Keratinocyte (primary cell): ENCODE results near the gene PTPMT1. TPM values are rescaled to one million over a fixed set of nuclear protein-coding genes. Genes with fewer than 3 reads are reported as not detected.
"Not testable (repeated sequence)": the region's sequence is repeated elsewhere in the genome, so short reads cannot be mapped to it uniquely, and the experiment has no call there.

Experiments used
- DNase-seq: peaks from one replicate; pipeline ENCODE4 v3.0.0-alpha.2; 2011; ENCODE audit warnings: low read depth, missing footprints, low spot score
- FAIRE-seq: peaks from 2 replicates; lab custom pipeline; 2011; peaks lifted over from hg19 to GRCh38; lab: Jason Lieb, UNC
- H2AFZ ChIP-seq: 2 replicates; pipeline ENCODE4 v1.6.0; 2012; ENCODE audit warnings: low read length, control low read depth, inconsistent platforms; ENCODE audit not compliant: control insufficient read depth
- H3K27ac ChIP-seq: 2 replicates; pipeline ENCODE4 v1.5.1; 2011; ENCODE audit warnings: low read length; ENCODE audit not compliant: control insufficient read depth, insufficient read depth
- H3K27me3 ChIP-seq: 3 replicates; pipeline ENCODE4 v1.6.0; 2011; ENCODE audit warnings: low read length; ENCODE audit not compliant: control insufficient read depth, insufficient read depth; ENCODE audit errors: extremely low read depth
- H3K36me3 ChIP-seq, 2 experiments: 2 replicates in 1 of 2; 3 replicates in 1 of 2; pipeline ENCODE4 v1.5.1; 2011; ENCODE audit warnings: low read length in 2 of 2, mild to moderate bottlenecking in 1 of 2; ENCODE audit not compliant: control insufficient read depth in 2 of 2, insufficient read depth in 2 of 2; ENCODE audit errors: extremely low read depth in 1 of 2
- H3K4me1 ChIP-seq: 3 replicates; pipeline ENCODE4 v1.5.1; 2011; ENCODE audit warnings: low read length; ENCODE audit not compliant: control insufficient read depth, insufficient read depth; ENCODE audit errors: extremely low read depth
- H3K4me2 ChIP-seq: 3 replicates; pipeline ENCODE4 v1.6.0; 2011; ENCODE audit warnings: low read depth, low read length; ENCODE audit not compliant: control insufficient read depth, insufficient read depth; ENCODE audit errors: extremely low read depth
- H3K4me3 ChIP-seq, 3 experiments: fragments of 200-600 bp in 1 of 3; sonication (generic) in 1 of 3; 2 replicates in 2 of 3; 3 replicates in 1 of 3; pipeline ENCODE4 v1.5.1; 2011 to 2016; ENCODE audit warnings: low read length in 3 of 3, mild to moderate bottlenecking in 3 of 3, control low read depth in 2 of 3, inconsistent platforms in 1 of 3, low read depth in 1 of 3, mixed read lengths in 1 of 3, mixed run types in 1 of 3, moderate library complexity in 1 of 3; ENCODE audit not compliant: control insufficient read depth in 2 of 3, insufficient read depth in 2 of 3; ENCODE audit errors: extremely low read depth in 1 of 3
- H3K79me2 ChIP-seq: 2 replicates; pipeline ENCODE4 v1.6.0; 2012; ENCODE audit warnings: low read length; ENCODE audit not compliant: control insufficient read depth, insufficient read depth
- H3K9ac ChIP-seq: 3 replicates; pipeline ENCODE4 v1.6.0; 2011; ENCODE audit warnings: low read length; ENCODE audit not compliant: control insufficient read depth, insufficient read depth; ENCODE audit errors: extremely low read depth
- H3K9me1 ChIP-seq: 3 replicates; pipeline ENCODE4 v1.6.0; 2011; ENCODE audit warnings: low read length; ENCODE audit not compliant: control insufficient read depth, insufficient read depth; ENCODE audit errors: extremely low read depth
- H3K9me3 ChIP-seq: 2 replicates; pipeline ENCODE4 v1.5.1; 2012; ENCODE audit warnings: low read depth, low read length; ENCODE audit not compliant: control insufficient read depth
- H4K20me1 ChIP-seq: 3 replicates; pipeline ENCODE4 v1.6.0; 2011; ENCODE audit warnings: low read length; ENCODE audit not compliant: control insufficient read depth, insufficient read depth; ENCODE audit errors: extremely low read depth
- EZH2 ChIP-seq: IDR thresholded peaks from one replicate; pipeline ENCODE4 v1.6.1; 2012; ENCODE audit warnings: inconsistent platforms, mild to moderate bottlenecking, low read length, moderate library complexity
- dilution Hi-C: fragments of 300-500 bp; cut with MboI; formaldehyde crosslinking; loops from one replicate; pipeline ENCODE4 v1.7.0; 2020; ENCODE audit warnings: low sequenced_read_pairs; ENCODE audit not compliant: extremely low pct_ligation_motif_present
- polyA plus RNA-seq, 5 experiments: library from polyadenylated mRNA; depleted of rRNA in 3 of 5; stranded (reverse) in 3 of 5; stranded (forward) in 1 of 5; unstranded in 1 of 5; fragments of >200 nt; gene quantifications; 1 replicate in 1 of 5; 2 replicates in 3 of 5; 3 replicates in 1 of 5; pipeline versions ENCODE4 v1.2.1 to v1.2.3, GENCODE V29; 2011 to 2012; ENCODE audit warnings: missing spikeins in 2 of 5, low read depth in 1 of 5, low replicate concordance in 1 of 5
- TF ChIP-seq, protein P1 (sequence below), 3 experiments: IDR thresholded peaks in 1 of 3; conservative IDR thresholded peaks in 1 of 3; optimal IDR thresholded peaks in 1 of 3; 2 replicates in 2 of 3; 3 replicates in 1 of 3; pipeline versions ENCODE3 to v1.5.1; 2011; ENCODE audit warnings: low read length in 3 of 3, mild to moderate bottlenecking in 3 of 3, moderate library complexity in 2 of 3, control low read depth in 1 of 3, inconsistent platforms in 1 of 3; ENCODE audit not compliant: insufficient read depth in 2 of 3; ENCODE audit errors: extremely low read depth in 1 of 3

The PTPMT1 gene
- polyA plus RNA-seq, 1 donor (not counting 4 experiments of a cell fraction or from before 2014, with no cell fraction given): 64.9 TPM

- Histone ChIP-seq H4K20me1 (no peaks in the 10 kb centered on the region), H3K9me3 (no peaks in the 10 kb centered on the region), H3K9ac (peak overlapping the region; percentile 43), H3K27me3 (no peaks in the 10 kb centered on the region), H3K9me1 (no peaks in the 10 kb centered on the region), H3K4me3 (peak overlapping the region; percentile 60 to 97 (median 89)), H2AFZ (peak overlapping the region; percentile 56), H3K4me1 (peaks cover 21% of the 10 kb centered on the region), H3K79me2 (peaks cover 44% of the 10 kb centered on the region), H3K36me3 (no peaks in the 10 kb centered on the region), H3K27ac (peak overlapping the region; percentile 96), H3K4me2 (peak overlapping the region; percentile 60)
- dilution Hi-C loops: no loop called here
- no peak for TF ChIP-seq EZH2
- TF ChIP-seq, protein P1, sequence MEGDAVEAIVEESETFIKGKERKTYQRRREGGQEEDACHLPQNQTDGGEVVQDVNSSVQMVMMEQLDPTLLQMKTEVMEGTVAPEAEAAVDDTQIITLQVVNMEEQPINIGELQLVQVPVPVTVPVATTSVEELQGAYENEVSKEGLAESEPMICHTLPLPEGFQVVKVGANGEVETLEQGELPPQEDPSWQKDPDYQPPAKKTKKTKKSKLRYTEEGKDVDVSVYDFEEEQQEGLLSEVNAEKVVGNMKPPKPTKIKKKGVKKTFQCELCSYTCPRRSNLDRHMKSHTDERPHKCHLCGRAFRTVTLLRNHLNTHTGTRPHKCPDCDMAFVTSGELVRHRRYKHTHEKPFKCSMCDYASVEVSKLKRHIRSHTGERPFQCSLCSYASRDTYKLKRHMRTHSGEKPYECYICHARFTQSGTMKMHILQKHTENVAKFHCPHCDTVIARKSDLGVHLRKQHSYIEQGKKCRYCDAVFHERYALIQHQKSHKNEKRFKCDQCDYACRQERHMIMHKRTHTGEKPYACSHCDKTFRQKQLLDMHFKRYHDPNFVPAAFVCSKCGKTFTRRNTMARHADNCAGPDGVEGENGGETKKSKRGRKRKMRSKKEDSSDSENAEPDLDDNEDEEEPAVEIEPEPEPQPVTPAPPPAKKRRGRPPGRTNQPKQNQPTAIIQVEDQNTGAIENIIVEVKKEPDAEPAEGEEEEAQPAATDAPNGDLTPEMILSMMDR (optimal IDR thresholded peaks at IDR 0.05 in 1 of 3, IDR thresholded peaks at IDR 0.05 in 1 of 3, conservative IDR thresholded peaks at IDR 0.05 in 1 of 3; ENCODE audit: extremely low read depth in 1 of 3, insufficient read depth in 2 of 3, low read length in 3 of 3): no peak
- no peak for DNase-seq
- FAIRE-seq: no peak
Measured at GRCh38 chr11:47553406-47553743, 12.0 kb upstream of the PTPMT1 start.

- not testable (repeated sequence) for FAIRE-seq
Measured at GRCh38 chr11:47557004-47557403, 8.4 kb upstream of the PTPMT1 start.

GRCh38 chr11:47558695-47559094 lies 6.7 kb upstream of the PTPMT1 start:
- no peak overlapping the region for H3K9ac ChIP-seq
- no peak overlapping the region for H3K4me3 ChIP-seq
- no peaks in the 10 kb centered on the region for H3K27me3 ChIP-seq
- DNase-seq: no peak
- H3K9me3 ChIP-seq: no peaks in the 10 kb centered on the region
- H3K9me1 ChIP-seq: no peaks in the 10 kb centered on the region
- no peak overlapping the region for H3K4me2 ChIP-seq
- H3K27ac ChIP-seq: no peak overlapping the region
- no peak overlapping the region for H2AFZ ChIP-seq
- TF ChIP-seq EZH2: no peak
- no peak for FAIRE-seq
- H3K4me1 ChIP-seq: peaks cover under 1% of the 10 kb centered on the region
- H3K36me3 ChIP-seq: no peaks in the 10 kb centered on the region
- no peaks in the 10 kb centered on the region for H4K20me1 ChIP-seq
- H3K79me2 ChIP-seq: no peaks in the 10 kb centered on the region
- dilution Hi-C loops: no loop called here

More at GRCh38 chr11:47557004-47557403, 8.4 kb upstream of the PTPMT1 start:
- H3K27ac ChIP-seq, H3K36me3 ChIP-seq, H3K27me3 ChIP-seq, H3K9me1 ChIP-seq, H3K4me1 ChIP-seq, H3K79me2 ChIP-seq, H3K9me3 ChIP-seq, dilution Hi-C loops, H3K9ac ChIP-seq, H4K20me1 ChIP-seq, H3K4me3 ChIP-seq, H3K4me2 ChIP-seq, DNase-seq, H2AFZ ChIP-seq: not testable (repeated sequence)
